IPS-NIHi11 (cell line): ENCODE results near the gene STYXL1.
"Not testable (repeated sequence)": the region's sequence is repeated elsewhere in the genome, so short reads cannot be mapped to it uniquely, and the experiment has no call there.

Source experiments
- DNase-seq: peaks from one replicate; pipeline ENCODE4 v3.0.0; 2012; ENCODE audit warnings: mixed read lengths, low spot score

STYXL1 gene

GRCh38 chr7:76065016-76065612 lies 17.3 kb upstream of the STYXL1 start:
- no peak for DNase-seq

- no peak for DNase-seq
Measured at GRCh38 chr7:76064208-76064970, 16.6 kb upstream of the STYXL1 start.

- peak; percentile 46 for DNase-seq
Measured at GRCh38 chr7:76063525-76063924, 15.7 kb upstream of the STYXL1 start.

GRCh38 chr7:76063114-76063513 lies 15.3 kb upstream of the STYXL1 start:
- DNase-seq = no peak

- no peak for DNase-seq
Measured at GRCh38 chr7:76062254-76062653, 14.5 kb upstream of the STYXL1 start.

GRCh38 chr7:76060842-76061241 lies 13.0 kb upstream of the STYXL1 start:
- DNase-seq = no peak

GRCh38 chr7:76058745-76059144 lies 10.9 kb upstream of the STYXL1 start:
- not testable (repeated sequence) for DNase-seq

GRCh38 chr7:76057813-76058145 lies 10.0 kb upstream of the STYXL1 start:
- no peak for DNase-seq

- no peak for DNase-seq
Measured at GRCh38 chr7:76057103-76057812, 9.5 kb upstream of the STYXL1 start.

GRCh38 chr7:76056241-76056640 lies 8.4 kb upstream of the STYXL1 start:
- DNase-seq = no peak

- DNase-seq = no peak
Measured at GRCh38 chr7:76054123-76055120, 6.6 kb upstream of the STYXL1 start.

- no peak for DNase-seq
Measured at GRCh38 chr7:76053461-76053860, 5.7 kb upstream of the STYXL1 start.

- DNase-seq = not testable (repeated sequence)
Measured at GRCh38 chr7:76052681-76053080, 4.9 kb upstream of the STYXL1 start.

GRCh38 chr7:76051840-76052239 lies 4.0 kb upstream of the STYXL1 start:
- DNase-seq = no peak

GRCh38 chr7:76050545-76050944 lies 2.7 kb upstream of the STYXL1 start:
- DNase-seq = no peak

- DNase-seq = no peak
Measured at GRCh38 chr7:76049295-76049694, 1.5 kb upstream of the STYXL1 start.

- DNase-seq = peak; percentile 65
Measured at GRCh38 chr7:76048668-76048988, 828 bp upstream of the STYXL1 start.

- peak; percentile 27 for DNase-seq
Measured at GRCh38 chr7:76047305-76047810, 442 bp downstream of the STYXL1 start.

GRCh38 chr7:76044375-76044865 lies 3.4 kb downstream of the STYXL1 start:
- no peak for DNase-seq

GRCh38 chr7:76040126-76040525 lies 7.7 kb downstream of the STYXL1 start:
- DNase-seq = no peak

GRCh38 chr7:76037310-76037709 lies 10.5 kb downstream of the STYXL1 start:
- no peak for DNase-seq

- no peak for DNase-seq
Measured at GRCh38 chr7:76031964-76032363, 15.8 kb downstream of the STYXL1 start.
